ENCODE data around the gene ZNF23.

DNA sequence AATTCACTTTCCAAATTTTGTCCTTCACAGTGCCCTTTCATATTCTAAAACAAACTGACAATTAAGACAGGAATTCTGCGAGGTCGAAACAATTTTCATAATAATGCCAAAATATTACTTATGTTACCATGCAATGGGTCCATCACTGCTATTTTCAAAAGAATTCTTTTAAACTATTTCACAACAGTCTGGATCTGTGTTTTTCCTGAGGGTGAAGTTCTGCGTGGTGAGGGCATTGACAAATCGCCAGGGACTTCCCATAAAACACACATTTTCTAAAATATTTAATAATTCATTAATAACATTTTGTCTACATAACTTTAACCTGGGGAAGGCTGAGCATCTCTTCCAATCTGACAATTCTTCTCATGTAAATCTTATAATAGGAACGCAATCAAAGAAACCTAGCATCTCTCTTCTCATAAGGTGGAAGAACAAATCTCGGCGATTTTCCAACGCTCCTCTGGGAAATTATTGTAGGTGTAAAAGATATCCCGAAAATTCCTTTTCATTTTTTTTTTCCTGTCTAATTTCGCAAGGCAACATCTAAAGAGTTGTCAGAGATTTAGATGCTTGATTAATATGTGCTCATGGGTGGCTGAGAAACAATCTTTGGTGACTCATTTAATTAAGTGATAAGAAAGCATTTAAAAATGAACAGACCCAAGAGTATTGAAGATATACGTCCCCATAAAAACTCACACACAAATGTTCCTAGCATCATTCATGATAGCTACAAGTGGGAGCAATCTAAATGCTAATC is 62.1 kb downstream of the ZNF23 start:
- TF ChIP-seq, protein P1, sequence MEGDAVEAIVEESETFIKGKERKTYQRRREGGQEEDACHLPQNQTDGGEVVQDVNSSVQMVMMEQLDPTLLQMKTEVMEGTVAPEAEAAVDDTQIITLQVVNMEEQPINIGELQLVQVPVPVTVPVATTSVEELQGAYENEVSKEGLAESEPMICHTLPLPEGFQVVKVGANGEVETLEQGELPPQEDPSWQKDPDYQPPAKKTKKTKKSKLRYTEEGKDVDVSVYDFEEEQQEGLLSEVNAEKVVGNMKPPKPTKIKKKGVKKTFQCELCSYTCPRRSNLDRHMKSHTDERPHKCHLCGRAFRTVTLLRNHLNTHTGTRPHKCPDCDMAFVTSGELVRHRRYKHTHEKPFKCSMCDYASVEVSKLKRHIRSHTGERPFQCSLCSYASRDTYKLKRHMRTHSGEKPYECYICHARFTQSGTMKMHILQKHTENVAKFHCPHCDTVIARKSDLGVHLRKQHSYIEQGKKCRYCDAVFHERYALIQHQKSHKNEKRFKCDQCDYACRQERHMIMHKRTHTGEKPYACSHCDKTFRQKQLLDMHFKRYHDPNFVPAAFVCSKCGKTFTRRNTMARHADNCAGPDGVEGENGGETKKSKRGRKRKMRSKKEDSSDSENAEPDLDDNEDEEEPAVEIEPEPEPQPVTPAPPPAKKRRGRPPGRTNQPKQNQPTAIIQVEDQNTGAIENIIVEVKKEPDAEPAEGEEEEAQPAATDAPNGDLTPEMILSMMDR (IDR thresholded peaks at IDR 0.05) = no peak
- TF ChIP-seq, protein P2, sequence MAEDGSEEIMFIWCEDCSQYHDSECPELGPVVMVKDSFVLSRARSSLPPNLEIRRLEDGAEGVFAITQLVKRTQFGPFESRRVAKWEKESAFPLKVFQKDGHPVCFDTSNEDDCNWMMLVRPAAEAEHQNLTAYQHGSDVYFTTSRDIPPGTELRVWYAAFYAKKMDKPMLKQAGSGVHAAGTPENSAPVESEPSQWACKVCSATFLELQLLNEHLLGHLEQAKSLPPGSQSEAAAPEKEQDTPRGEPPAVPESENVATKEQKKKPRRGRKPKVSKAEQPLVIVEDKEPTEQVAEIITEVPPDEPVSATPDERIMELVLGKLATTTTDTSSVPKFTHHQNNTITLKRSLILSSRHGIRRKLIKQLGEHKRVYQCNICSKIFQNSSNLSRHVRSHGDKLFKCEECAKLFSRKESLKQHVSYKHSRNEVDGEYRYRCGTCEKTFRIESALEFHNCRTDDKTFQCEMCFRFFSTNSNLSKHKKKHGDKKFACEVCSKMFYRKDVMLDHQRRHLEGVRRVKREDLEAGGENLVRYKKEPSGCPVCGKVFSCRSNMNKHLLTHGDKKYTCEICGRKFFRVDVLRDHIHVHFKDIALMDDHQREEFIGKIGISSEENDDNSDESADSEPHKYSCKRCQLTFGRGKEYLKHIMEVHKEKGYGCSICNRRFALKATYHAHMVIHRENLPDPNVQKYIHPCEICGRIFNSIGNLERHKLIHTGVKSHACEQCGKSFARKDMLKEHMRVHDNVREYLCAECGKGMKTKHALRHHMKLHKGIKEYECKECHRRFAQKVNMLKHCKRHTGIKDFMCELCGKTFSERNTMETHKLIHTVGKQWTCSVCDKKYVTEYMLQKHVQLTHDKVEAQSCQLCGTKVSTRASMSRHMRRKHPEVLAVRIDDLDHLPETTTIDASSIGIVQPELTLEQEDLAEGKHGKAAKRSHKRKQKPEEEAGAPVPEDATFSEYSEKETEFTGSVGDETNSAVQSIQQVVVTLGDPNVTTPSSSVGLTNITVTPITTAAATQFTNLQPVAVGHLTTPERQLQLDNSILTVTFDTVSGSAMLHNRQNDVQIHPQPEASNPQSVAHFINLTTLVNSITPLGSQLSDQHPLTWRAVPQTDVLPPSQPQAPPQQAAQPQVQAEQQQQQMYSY (CRISPR knock-in tag; IDR thresholded peaks at IDR 0.05) = no peak
- TF ChIP-seq ESRRA (CRISPR knock-in tag; IDR thresholded peaks at IDR 0.05; ENCODE audit: borderline replicate concordance) (no peak), GTF2I (CRISPR knock-in tag; conservative IDR thresholded peaks at IDR 0.05) (no peak), NFYB (CRISPR knock-in tag; conservative IDR thresholded peaks at IDR 0.05; ENCODE audit: low read depth) (no peak), RORB (CRISPR knock-in tag; IDR thresholded peaks at IDR 0.05) (no peak), MXD4 (CRISPR knock-in tag; IDR thresholded peaks at IDR 0.05; ENCODE audit: borderline replicate concordance) (no peak), EMX1 (CRISPR knock-in tag; IDR thresholded peaks at IDR 0.05) (no peak), SMAD4 (CRISPR knock-in tag; IDR thresholded peaks at IDR 0.05) (no peak), JUN (CRISPR knock-in tag; IDR thresholded peaks at IDR 0.05) (no peak)
- TF ChIP-seq, protein P3, sequence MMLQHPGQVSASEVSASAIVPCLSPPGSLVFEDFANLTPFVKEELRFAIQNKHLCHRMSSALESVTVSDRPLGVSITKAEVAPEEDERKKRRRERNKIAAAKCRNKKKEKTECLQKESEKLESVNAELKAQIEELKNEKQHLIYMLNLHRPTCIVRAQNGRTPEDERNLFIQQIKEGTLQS (CRISPR knock-in tag; conservative IDR thresholded peaks at IDR 0.05) = no peak
- TF ChIP-seq, protein P4, sequence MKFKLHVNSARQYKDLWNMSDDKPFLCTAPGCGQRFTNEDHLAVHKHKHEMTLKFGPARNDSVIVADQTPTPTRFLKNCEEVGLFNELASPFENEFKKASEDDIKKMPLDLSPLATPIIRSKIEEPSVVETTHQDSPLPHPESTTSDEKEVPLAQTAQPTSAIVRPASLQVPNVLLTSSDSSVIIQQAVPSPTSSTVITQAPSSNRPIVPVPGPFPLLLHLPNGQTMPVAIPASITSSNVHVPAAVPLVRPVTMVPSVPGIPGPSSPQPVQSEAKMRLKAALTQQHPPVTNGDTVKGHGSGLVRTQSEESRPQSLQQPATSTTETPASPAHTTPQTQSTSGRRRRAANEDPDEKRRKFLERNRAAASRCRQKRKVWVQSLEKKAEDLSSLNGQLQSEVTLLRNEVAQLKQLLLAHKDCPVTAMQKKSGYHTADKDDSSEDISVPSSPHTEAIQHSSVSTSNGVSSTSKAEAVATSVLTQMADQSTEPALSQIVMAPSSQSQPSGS (CRISPR knock-in tag; IDR thresholded peaks at IDR 0.05; ENCODE audit: borderline replicate concordance, low read depth) = no peak
- TF ChIP-seq, protein P5, sequence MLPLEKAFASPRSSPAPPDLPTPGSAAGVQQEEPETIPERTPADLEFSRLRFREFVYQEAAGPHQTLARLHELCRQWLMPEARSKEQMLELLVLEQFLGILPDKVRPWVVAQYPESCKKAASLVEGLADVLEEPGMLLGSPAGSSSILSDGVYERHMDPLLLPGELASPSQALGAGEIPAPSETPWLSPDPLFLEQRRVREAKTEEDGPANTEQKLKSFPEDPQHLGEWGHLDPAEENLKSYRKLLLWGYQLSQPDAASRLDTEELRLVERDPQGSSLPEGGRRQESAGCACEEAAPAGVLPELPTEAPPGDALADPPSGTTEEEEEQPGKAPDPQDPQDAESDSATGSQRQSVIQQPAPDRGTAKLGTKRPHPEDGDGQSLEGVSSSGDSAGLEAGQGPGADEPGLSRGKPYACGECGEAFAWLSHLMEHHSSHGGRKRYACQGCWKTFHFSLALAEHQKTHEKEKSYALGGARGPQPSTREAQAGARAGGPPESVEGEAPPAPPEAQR (CRISPR knock-in tag; IDR thresholded peaks at IDR 0.05) = no peak
